ENCODE measurements around the gene ZNF221. TPM values are rescaled to one million over a fixed set of nuclear protein-coding genes. Genes with fewer than 3 reads are reported as not detected.

The ZNF221 gene
- total RNA-seq, 1 experiment from 2014 or later: 2.5 TPM

DNA sequence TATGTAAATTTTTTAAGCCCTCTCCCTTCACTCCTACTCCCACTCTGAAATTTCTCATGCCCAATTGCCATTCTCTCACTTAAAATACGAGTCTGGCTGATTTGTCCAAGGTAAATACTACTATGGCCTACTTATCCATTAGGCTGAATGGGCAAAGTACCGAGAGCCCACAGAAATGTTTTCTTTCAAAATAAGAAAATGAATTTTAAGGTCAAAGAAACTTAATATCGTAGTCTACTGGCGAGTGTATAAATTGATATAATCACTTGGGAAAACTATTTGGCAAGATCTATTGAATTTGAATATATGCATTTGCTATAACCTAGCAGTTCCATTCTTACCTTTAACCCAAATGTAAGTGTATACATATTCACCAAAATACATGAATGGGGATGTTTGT lies 48.6 kb upstream of the ZNF221 start (continued):
- TF ChIP-seq, protein P1, sequence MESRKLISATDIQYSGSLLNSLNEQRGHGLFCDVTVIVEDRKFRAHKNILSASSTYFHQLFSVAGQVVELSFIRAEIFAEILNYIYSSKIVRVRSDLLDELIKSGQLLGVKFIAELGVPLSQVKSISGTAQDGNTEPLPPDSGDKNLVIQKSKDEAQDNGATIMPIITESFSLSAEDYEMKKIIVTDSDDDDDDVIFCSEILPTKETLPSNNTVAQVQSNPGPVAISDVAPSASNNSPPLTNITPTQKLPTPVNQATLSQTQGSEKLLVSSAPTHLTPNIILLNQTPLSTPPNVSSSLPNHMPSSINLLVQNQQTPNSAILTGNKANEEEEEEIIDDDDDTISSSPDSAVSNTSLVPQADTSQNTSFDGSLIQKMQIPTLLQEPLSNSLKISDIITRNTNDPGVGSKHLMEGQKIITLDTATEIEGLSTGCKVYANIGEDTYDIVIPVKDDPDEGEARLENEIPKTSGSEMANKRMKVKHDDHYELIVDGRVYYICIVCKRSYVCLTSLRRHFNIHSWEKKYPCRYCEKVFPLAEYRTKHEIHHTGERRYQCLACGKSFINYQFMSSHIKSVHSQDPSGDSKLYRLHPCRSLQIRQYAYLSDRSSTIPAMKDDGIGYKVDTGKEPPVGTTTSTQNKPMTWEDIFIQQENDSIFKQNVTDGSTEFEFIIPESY (IDR thresholded peaks at IDR 0.05; ENCODE audit: extremely low read depth, insufficient replicate concordance, low read length): no peak
- TF ChIP-seq SIN3A (IDR thresholded peaks at IDR 0.05; ENCODE audit: low read depth): no peak
- TF ChIP-seq FOSL1 (IDR thresholded peaks at IDR 0.05; ENCODE audit: low read depth): no peak
- no peak for TF ChIP-seq EGR1 (IDR thresholded peaks at IDR 0.05; ENCODE audit: low read depth)

DNA sequence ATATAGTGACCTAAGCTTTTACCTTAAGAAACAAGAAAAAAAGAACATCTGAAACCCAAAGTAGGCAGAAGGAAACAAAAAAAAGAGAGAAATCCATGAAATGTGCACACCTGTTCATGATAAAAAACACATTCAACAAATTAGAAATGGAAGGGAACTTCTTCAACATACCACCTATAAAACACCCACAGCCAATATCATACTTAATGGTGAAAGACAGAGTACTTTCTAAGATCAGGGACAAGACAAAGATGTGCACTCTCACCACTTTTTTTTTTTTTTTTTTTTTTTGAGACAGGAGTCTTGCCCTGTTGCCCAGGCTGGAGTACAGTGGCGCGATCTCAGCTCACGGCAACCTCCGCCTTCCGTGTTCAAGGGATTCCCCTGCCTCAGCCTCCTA lies 45.1 kb upstream of the ZNF221 start:
- Histone ChIP-seq H3K36me3 (ENCODE audit: control insufficient read depth in 1 of 2, insufficient read depth in 2 of 2, low read length in 2 of 2) (no peaks in the 10 kb centered on the region), H4K20me1 (ENCODE audit: insufficient read depth) (no peaks in the 10 kb centered on the region), H3K4me1 (ENCODE audit: control insufficient read depth in 1 of 2, insufficient read depth in 2 of 2, low read length in 2 of 2) (no peaks in the 10 kb centered on the region), H3K4me2 (ENCODE audit: low read length) (no peak overlapping the region), H3K79me2 (ENCODE audit: insufficient read depth, low read length) (no peaks in the 10 kb centered on the region), H3K27ac (ENCODE audit: low read depth, low read length) (no peak overlapping the region), H3K9me2 (ENCODE audit: insufficient read depth) (no peaks in the 10 kb centered on the region), H3K9me3 (ENCODE audit: control insufficient read depth in 1 of 2, insufficient read depth in 1 of 2, low read depth in 1 of 2, low read length in 2 of 2) (peaks cover 0 to 8% of the 10 kb centered on the region in 2 experiments; a peak in 2 of 4 replicates), H3K4me3 (replicated peaks in 1 of 2; ENCODE audit: low read depth in 1 of 2, low read length in 2 of 2) (no peak overlapping the region), H3K27me3 (ENCODE audit: insufficient read depth, low read length) (no peaks in the 10 kb centered on the region), H3K9ac (ENCODE audit: low read length) (no peak overlapping the region), H2AFZ (ENCODE audit: low read depth, low read length, poor library complexity, severe bottlenecking) (no peak overlapping the region)
- ChIA-PET RAD21 (ENCODE audit: low non-redundant PET in 1 of 2, low total read pairs in 2 of 2, uncharacterized antibody in 2 of 2, unreplicated experiment in 2 of 2) (no interaction called here), POLR2A (no interaction called here), CTCF (no interaction called here)
- intact Hi-C loops (cut with micrococcal nuclease): no loop called here
- no peak for TF ChIP-seq EZH2phosphoT487 (IDR thresholded peaks at IDR 0.05; ENCODE audit: borderline replicate concordance)
- TF ChIP-seq, protein P1 (IDR thresholded peaks at IDR 0.05; ENCODE audit: extremely low read depth, insufficient replicate concordance, low read length): no peak
- TF ChIP-seq EZH2 (IDR thresholded peaks at IDR 0.05): no peak
- ATAC-seq: no peak
- DNase-seq (ENCODE audit: low read depth, low spot score): no peak
- BruUV-seq (replicated peaks): no TSS peak
